Adrenal gland (tissue), 12 donors: ENCODE data around the gene SPNS3. TPM values are rescaled to one million over a fixed set of nuclear protein-coding genes. Genes with fewer than 3 reads are reported as not detected.

Experiments used
- DNase-seq, 7 donors: peaks; one replicate each; pipeline ENCODE4 v3.0.0-alpha.2; 2019 to 2020
- H3K27ac ChIP-seq, 5 donors: fragments of 200-600 bp; sonication (generic) in 4 of 5; 1 replicate in 3 of 5; 2 replicates in 2 of 5; pipeline versions ENCODE4 v1.5.1 to v1.8.0; 2016 to 2020; ENCODE audit warnings: mild to moderate bottlenecking in 1 of 5
- H3K27me3 ChIP-seq: fragments of 200-600 bp; 2 replicates; pipeline ENCODE4 v1.8.0; 2021
- H3K36me3 ChIP-seq, 2 donors: fragments of 200-600 bp; replicated peaks in 1 of 2; 1 replicate in 1 of 2; 2 replicates in 1 of 2; pipeline versions ENCODE4 v1.5.1 to v1.8.0; 2018 to 2022
- H3K4me1 ChIP-seq, 2 donors: fragments of 200-600 bp; replicated peaks in 1 of 2; 1 replicate in 1 of 2; 2 replicates in 1 of 2; pipeline versions ENCODE4 v1.5.1 to v1.8.0; 2018 to 2021
- H3K4me3 ChIP-seq, 4 donors: fragments of 200-600 bp; sonication (generic) in 3 of 4; one replicate each; pipeline ENCODE4 v1.5.1; 2016 to 2018
- H3K9me3 ChIP-seq, 3 donors: fragments of 200-600 bp; sonication (generic) in 1 of 3; replicated peaks in 1 of 3; 1 replicate in 2 of 3; 2 replicates in 1 of 3; pipeline versions ENCODE4 v1.5.1 to v1.8.0; 2016 to 2021
- CTCF ChIP-seq, 6 experiments: fragments of 450-650 bp in 4 of 6; fragments of 200-600 bp in 2 of 6; sonication (generic) in 1 of 6; IDR thresholded peaks; 1 replicate in 5 of 6; 2 replicates in 1 of 6; pipeline versions ENCODE4 v1.5.1 to v1.8.0; 2016 to 2021; ENCODE audit warnings: antibody characterized with exemption in 6 of 6, mild to moderate bottlenecking in 2 of 6, moderate library complexity in 1 of 6
- POLR2A ChIP-seq, 2 donors: fragments of 450-650 bp; IDR thresholded peaks; one replicate each; pipeline ENCODE4 v1.6.1; 2017; ENCODE audit warnings: antibody characterized with exemption in 2 of 2, mild to moderate bottlenecking in 2 of 2, moderate library complexity in 1 of 2
- WGBS, 4 donors: extraction: QIAGEN DNeasy Blood & Tissue Kit in 2 of 4; methylation state at CpG; one replicate each; pipeline versions ENCODE4 v1.1.5 to v1.1.7; 2013 to 2017; 5-methylcytosine and 5-hydroxymethylcytosine counted together
- intact Hi-C, 2 donors: fragments of 100-400 bp; cut with DNase I; formaldehyde crosslinking; loops; one replicate each; pipeline versions ENCODE4 v1.14.1 to v1.15.0; 2022 to 2023
- polyA plus RNA-seq, 3 donors: library from polyadenylated mRNA; stranded (reverse); fragments of 200-250 nt in 2 of 3; fragments of 350-450 nt in 1 of 3; fragmentation: Illumina TruSeq in 1 of 3; extraction: RNeasy Lipid Tissue Mini Kit (QIAGEN cat#74804) in 1 of 3; gene quantifications; one replicate each; pipeline ENCODE4 v1.2.3, GENCODE V29; 2013 to 2014
- total RNA-seq, 9 donors: library from RNA; depleted of rRNA in 4 of 9; stranded (reverse); fragments of >200 nt in 4 of 9; fragments of 120-200 nt in 1 of 9; fragmentation: NEBNext Ultra II Directional in 1 of 9; extraction: Animal tissue kit (Norgen Biotek cat#: 25700) in 1 of 9; gene quantifications; one replicate each; pipeline versions ENCODE4 v1.1.0 to v1.2.4, GENCODE V29; 2013 to 2023
- donor health status: healthy with polysubstance abuse.
- donor health status: Bipolar disorder and iron deficiency.
- donor health status: DM: yes; HTN: yes; CAD: no.
- donor health status: DM: no; HTN: no; CAD: no.
- donor health status: DM: no; HTN: no; CAD: no.
- donor health status: DM: yes; HTN: yes; CAD: no.

SPNS3 gene
- total and polyA plus RNA-seq, 12 donors, result 0.33 to 10.5 (median 4.3) TPM

GRCh38 chr17:4504188-4504587 is 70.4 kb downstream of the SPNS3 start:
- Histone ChIP-seq H3K27me3 (peaks cover 13% of the 10 kb centered on the region), H3K4me1 (peaks cover 5 to 7% of the 10 kb centered on the region in 2 donors), H3K4me3 (no peak overlapping the region), H3K36me3 (no peaks in the 10 kb centered on the region), H3K9me3 (no peaks in the 10 kb centered on the region), H3K27ac (no peak overlapping the region)
- WGBS, 4 donors, result 63 to 77% (median 67%) methylated on average over 4 to 5 of the region's 5 CpGs
- TF ChIP-seq CTCF (IDR thresholded peaks at IDR 0.05), result no peak
- TF ChIP-seq POLR2A (IDR thresholded peaks at IDR 0.05), result no peak
- DNase-seq, result no peak
- intact Hi-C loops, result no loop called here

DNA sequence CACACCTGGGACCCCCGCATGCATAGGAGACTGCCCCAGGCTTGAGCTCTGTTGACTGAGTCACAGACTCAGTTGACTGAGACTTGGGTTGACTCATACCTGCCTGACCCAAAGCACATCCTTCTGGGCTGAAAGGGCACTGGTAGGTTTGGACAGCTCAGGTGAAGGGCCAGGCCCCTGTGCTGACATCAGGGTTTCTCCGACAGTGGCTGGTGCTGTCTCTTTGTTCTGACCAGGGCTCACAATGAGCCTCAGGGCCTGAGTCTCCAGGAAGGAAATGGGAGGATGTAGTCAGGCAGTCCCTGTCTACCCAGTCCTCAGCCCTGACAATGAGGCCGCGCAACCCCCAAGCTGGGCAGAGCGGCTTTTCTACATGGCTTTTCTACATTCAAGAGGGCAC is 71.4 kb downstream of the SPNS3 start:
- no peaks in the 10 kb centered on the region for H3K9me3 ChIP-seq
- peak overlapping the region in 1 of 5 donors; percentile 55 for H3K27ac ChIP-seq
- no peaks in the 10 kb centered on the region for H3K36me3 ChIP-seq
- no peak overlapping the region for H3K4me3 ChIP-seq
- peaks cover 13% of the 10 kb centered on the region for H3K27me3 ChIP-seq
- TF ChIP-seq POLR2A (IDR thresholded peaks at IDR 0.05) (peak in 1 of 2 donors; percentile 20), CTCF (IDR thresholded peaks at IDR 0.05) (no peak)
- WGBS, 4 donors, result 76 to 92% (median 80%) methylated on average over 3 to 5 of the region's 5 CpGs
- no peaks in the 10 kb centered on the region for H3K4me1 ChIP-seq
- intact Hi-C loops, result no loop called here
- peak in 1 of 7 donors; percentile 38 for DNase-seq

DNA sequence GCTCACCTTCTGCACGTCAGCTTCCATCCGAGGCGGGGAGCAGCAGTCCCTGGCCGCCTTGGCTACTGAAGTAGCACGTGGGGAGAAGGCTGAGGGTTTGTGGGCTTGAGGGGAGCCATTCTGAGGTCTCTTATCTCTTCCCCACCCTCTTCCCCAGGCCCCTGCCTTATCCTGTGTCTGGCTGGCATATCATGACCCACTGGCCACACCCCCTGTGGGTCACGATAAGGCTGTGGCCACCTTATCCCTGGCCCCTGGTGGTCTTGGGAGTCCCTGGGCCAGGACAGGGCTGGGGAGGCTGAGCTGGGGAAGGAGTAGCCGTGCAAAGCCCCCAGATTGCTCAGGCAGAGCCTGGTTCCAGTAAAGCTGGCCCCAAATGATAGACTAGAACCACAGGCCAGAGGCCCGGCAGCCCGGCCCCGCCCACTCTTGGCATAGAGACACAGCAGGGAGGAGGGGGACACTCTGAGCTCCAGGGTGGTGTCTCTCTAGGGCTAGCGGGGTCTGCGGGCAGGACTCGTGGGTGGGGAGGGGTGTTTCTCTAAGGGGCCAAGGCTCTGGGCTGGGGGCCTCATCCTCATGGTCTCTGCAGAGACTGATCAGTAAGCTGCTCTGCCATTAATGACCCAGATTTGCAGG is 72.6 kb downstream of the SPNS3 start:
- no peaks in the 10 kb centered on the region for H3K9me3 ChIP-seq
- intact Hi-C loops, result no loop called here
- H3K27ac ChIP-seq, result no peak overlapping the region
- H3K36me3 ChIP-seq, result no peaks in the 10 kb centered on the region
- H3K27me3 ChIP-seq, result peaks cover 13% of the 10 kb centered on the region
- 40 to 66% (median 65%) methylated on average over 1 to 13 of the region's 13 CpGs for WGBS, 4 donors
- DNase-seq, result no peak
- no peak overlapping the region for H3K4me3 ChIP-seq
- no peak for TF ChIP-seq POLR2A (IDR thresholded peaks at IDR 0.05)
- TF ChIP-seq CTCF (IDR thresholded peaks at IDR 0.05), result no peak
- no peaks in the 10 kb centered on the region for H3K4me1 ChIP-seq

DNA sequence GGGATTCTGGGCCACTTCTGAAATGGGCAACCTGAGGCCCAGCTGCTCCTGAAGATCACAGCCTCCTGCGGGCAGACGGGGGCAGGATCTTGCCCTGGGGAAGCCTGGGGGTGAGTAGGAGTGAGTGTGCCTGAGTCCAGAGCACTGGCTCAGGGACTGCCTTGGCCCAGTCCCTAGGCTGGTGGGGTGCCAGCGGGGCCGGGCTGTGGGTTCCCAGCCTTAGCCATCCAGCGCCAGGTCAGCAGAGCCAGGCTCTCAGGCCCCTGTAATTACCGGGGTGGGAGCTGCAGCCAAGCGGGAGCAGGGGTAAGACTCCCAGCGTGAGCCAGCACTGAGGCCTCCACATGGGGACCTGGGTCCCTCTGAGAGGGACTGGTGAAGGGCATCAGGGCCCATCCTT is 73.2 kb downstream of the SPNS3 start:
- no peak for DNase-seq
- Histone ChIP-seq H3K4me3 (no peak overlapping the region), H3K4me1 (no peaks in the 10 kb centered on the region), H3K27ac (no peak overlapping the region), H3K27me3 (peaks cover 13% of the 10 kb centered on the region), H3K9me3 (no peaks in the 10 kb centered on the region), H3K36me3 (no peaks in the 10 kb centered on the region)
- TF ChIP-seq CTCF (IDR thresholded peaks at IDR 0.05) (no peak), POLR2A (IDR thresholded peaks at IDR 0.05) (no peak)
- WGBS, 4 donors, result 63 to 88% (median 85%) methylated on average over 6 to 8 of the region's 8 CpGs; no CpG with 5 or more reads in 1 of the 4 donors
- intact Hi-C loops, result no loop called here
